Uterus (tissue), 4 donors: Measurements from ENCODE around the gene SOHLH2. TPM values are rescaled to one million over a fixed set of nuclear protein-coding genes. Genes with fewer than 3 reads are reported as not detected.

Source experiments
- DNase-seq, 2 donors: peaks; one replicate each; pipeline ENCODE4 v3.0.0-alpha.2; 2019 to 2020
- H3K27ac ChIP-seq, 2 donors: fragments of 200-600 bp; sonication (generic); 1 replicate in 1 of 2; 2 replicates in 1 of 2; pipeline ENCODE4 v1.5.1; 2016 to 2018
- H3K27me3 ChIP-seq, 2 donors: fragments of 200-600 bp; sonication (generic); one replicate each; pipeline ENCODE4 v1.5.1; 2018 to 2019; ENCODE audit warnings: control low read depth in 1 of 2
- H3K36me3 ChIP-seq, 2 donors: fragments of 200-600 bp; sonication (generic); one replicate each; pipeline ENCODE4 v1.5.1; 2019; ENCODE audit warnings: control low read depth in 1 of 2
- H3K4me1 ChIP-seq, 2 donors: fragments of 200-600 bp; sonication (generic); one replicate each; pipeline ENCODE4 v1.5.1; 2018 to 2019; ENCODE audit warnings: control low read depth in 1 of 2
- H3K4me3 ChIP-seq, 2 donors: fragments of 200-600 bp; sonication (generic); 1 replicate in 1 of 2; 2 replicates in 1 of 2; pipeline ENCODE4 v1.5.1; 2018 to 2019; ENCODE audit warnings: mild to moderate bottlenecking in 1 of 2
- H3K9me3 ChIP-seq, 2 donors: fragments of 200-600 bp; sonication (generic); one replicate each; pipeline ENCODE4 v1.5.1; 2019; ENCODE audit warnings: control low read depth in 1 of 2
- CTCF ChIP-seq, 4 experiments: fragments of 200-600 bp in 2 of 4; fragments of 450-650 bp in 2 of 4; sonication (generic) in 2 of 4; IDR thresholded peaks; one replicate each; pipeline ENCODE4 v1.5.1; 2016 to 2019; ENCODE audit warnings: antibody characterized with exemption in 4 of 4, mild to moderate bottlenecking in 2 of 4, moderate library complexity in 1 of 4
- POLR2A ChIP-seq, 2 donors: fragments of 450-650 bp; IDR thresholded peaks; one replicate each; pipeline ENCODE4 v1.6.1; 2016; ENCODE audit warnings: antibody characterized with exemption in 2 of 2, mild to moderate bottlenecking in 1 of 2, moderate library complexity in 1 of 2
- intact Hi-C: fragments of 100-400 bp; cut with DNase I; formaldehyde crosslinking; loops from one replicate; pipeline ENCODE4 v1.15.1; 2023; ENCODE audit warnings: low total_unique reads
- total RNA-seq, 4 donors: library from RNA; depleted of rRNA in 3 of 4; stranded (reverse); fragments of >200 nt in 3 of 4; gene quantifications; one replicate each; pipeline versions ENCODE4 v1.1.0 to v1.2.4, GENCODE V29; 2014 to 2023
- donor health status: DM: yes; HTN: yes; CAD: no.

Gene SOHLH2
- total RNA-seq, 4 donors from 2014 or later = 1.4 TPM; not detected in 3

- H3K27ac ChIP-seq = no peak overlapping the region
- no peaks in the 10 kb centered on the region for H3K4me1 ChIP-seq
- no peaks in the 10 kb centered on the region for H3K36me3 ChIP-seq
- intact Hi-C loops = no loop called here
- TF ChIP-seq POLR2A (IDR thresholded peaks at IDR 0.05) (no peak), CTCF (IDR thresholded peaks at IDR 0.05) (no peak)
- DNase-seq = no peak
- no peak overlapping the region for H3K4me3 ChIP-seq
- no peaks in the 10 kb centered on the region for H3K9me3 ChIP-seq
- no peaks in the 10 kb centered on the region for H3K27me3 ChIP-seq
These were observed 28.4 kb upstream of the SOHLH2 start for GRCh38 chr13:36242761-36243160.

DNA sequence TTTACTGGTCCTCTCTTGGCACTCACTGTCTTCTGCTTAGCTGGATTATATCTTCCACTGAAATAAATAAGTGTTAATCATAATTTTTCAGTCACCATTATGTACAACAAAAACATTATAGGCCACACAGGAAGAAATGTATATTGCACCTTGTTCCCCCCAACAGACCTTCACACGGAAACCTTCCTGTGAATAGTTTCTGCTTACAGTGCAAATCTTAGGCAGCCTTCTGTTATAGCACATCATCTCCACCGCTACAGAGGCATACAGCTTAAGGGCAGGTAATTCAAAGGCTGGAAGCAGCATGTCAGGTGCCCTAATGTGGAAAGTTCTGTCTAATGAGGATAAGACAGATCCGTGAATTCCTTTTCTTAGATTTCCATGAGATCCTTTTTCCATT, 16.9 kb upstream of the SOHLH2 start:
- Histone ChIP-seq H3K4me1 (no peaks in the 10 kb centered on the region), H3K36me3 (no peaks in the 10 kb centered on the region), H3K27me3 (no peaks in the 10 kb centered on the region), H3K27ac (no peak overlapping the region), H3K4me3 (no peak overlapping the region), H3K9me3 (peaks cover 0 to 3% of the 10 kb centered on the region in 2 donors)
- DNase-seq = no peak
- TF ChIP-seq CTCF (IDR thresholded peaks at IDR 0.05) (no peak), POLR2A (IDR thresholded peaks at IDR 0.05) (no peak)
- intact Hi-C loops = no loop called here

GRCh38 chr13:36224730-36225129, 10.4 kb upstream of the SOHLH2 start:
- H3K4me3 ChIP-seq = no peak overlapping the region
- no peaks in the 10 kb centered on the region for H3K27me3 ChIP-seq
- TF ChIP-seq POLR2A (IDR thresholded peaks at IDR 0.05) = no peak
- no peak for TF ChIP-seq CTCF (IDR thresholded peaks at IDR 0.05)
- H3K4me1 ChIP-seq = no peaks in the 10 kb centered on the region
- no peak overlapping the region for H3K27ac ChIP-seq
- intact Hi-C loops = no loop called here
- DNase-seq = no peak
- H3K36me3 ChIP-seq = no peaks in the 10 kb centered on the region
- H3K9me3 ChIP-seq = no peaks in the 10 kb centered on the region

- Histone ChIP-seq H3K27ac (no peak overlapping the region), H3K9me3 (no peaks in the 10 kb centered on the region), H3K4me3 (no peak overlapping the region), H3K27me3 (no peaks in the 10 kb centered on the region), H3K4me1 (no peaks in the 10 kb centered on the region), H3K36me3 (no peaks in the 10 kb centered on the region)
- DNase-seq = no peak
- TF ChIP-seq CTCF (IDR thresholded peaks at IDR 0.05) (no peak), POLR2A (IDR thresholded peaks at IDR 0.05) (no peak)
- intact Hi-C loops = no loop called here
These were observed 5.5 kb upstream of the SOHLH2 start for GRCh38 chr13:36219883-36220282.

DNA sequence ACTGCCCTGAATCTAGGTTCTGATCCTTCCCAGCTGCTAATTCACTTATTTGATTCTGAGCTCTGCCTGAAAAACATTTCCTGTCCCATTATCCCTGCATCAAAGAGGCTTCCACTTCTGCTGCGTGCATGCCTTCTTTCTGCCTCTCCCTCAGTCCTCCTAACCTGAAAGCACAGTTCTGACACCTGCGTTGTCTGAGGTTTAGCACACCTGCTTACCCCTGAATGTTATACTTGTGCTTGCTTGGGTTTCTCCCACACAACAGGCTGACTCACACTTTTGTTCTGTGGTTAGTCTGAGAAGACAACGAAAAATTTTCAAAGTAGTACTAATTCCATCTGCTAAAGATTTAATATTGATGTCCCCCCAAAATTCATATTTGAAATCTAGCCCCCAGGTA, 3.1 kb upstream of the SOHLH2 start:
- intact Hi-C loops = no loop called here
- Histone ChIP-seq H3K27ac (no peak overlapping the region), H3K9me3 (no peaks in the 10 kb centered on the region), H3K27me3 (no peaks in the 10 kb centered on the region), H3K4me1 (no peaks in the 10 kb centered on the region), H3K36me3 (no peaks in the 10 kb centered on the region), H3K4me3 (no peak overlapping the region)
- TF ChIP-seq POLR2A (IDR thresholded peaks at IDR 0.05) (no peak), CTCF (IDR thresholded peaks at IDR 0.05) (no peak)
- DNase-seq = no peak
